ENCODE data around the gene FADS2. TPM values are rescaled to one million over a fixed set of nuclear protein-coding genes. Genes with fewer than 3 reads are reported as not detected.
A peak's percentile ranks its signal among the peaks of the same experiment; 100 is the strongest.

The FADS2 gene
- total and polyA plus RNA-seq, 2 of the 13 experiments (the other 11 are each of a cell fraction or from before 2014, with no cell fraction given) = 90.1 to 124 TPM

GRCh38 chr11:61904539-61905048 lies 76.5 kb downstream of the FADS2 start (continued):
- no peak for TF ChIP-seq HINFP (CRISPR knock-in tag; IDR thresholded peaks at IDR 0.05; ENCODE audit: low read depth)
- no peak for TF ChIP-seq MEIS2 (CRISPR knock-in tag; IDR thresholded peaks at IDR 0.05)
- no peak for TF ChIP-seq RAD51 (IDR thresholded peaks at IDR 0.05; ENCODE audit: borderline replicate concordance)
- TF ChIP-seq GMEB1 (CRISPR knock-in tag; IDR thresholded peaks at IDR 0.05; ENCODE audit: borderline replicate concordance) = no peak
- TF ChIP-seq ZNF33A (CRISPR knock-in tag; IDR thresholded peaks at IDR 0.05; ENCODE audit: borderline replicate concordance) = no peak
- TF ChIP-seq TEF (CRISPR knock-in tag; IDR thresholded peaks at IDR 0.05) = no peak
- TF ChIP-seq ZNF747 (CRISPR knock-in tag; IDR thresholded peaks at IDR 0.05; ENCODE audit: borderline replicate concordance) = peak; percentile 43; the same call in 1 of the 2 replicates
- no peak for TF ChIP-seq ZNF44 (CRISPR knock-in tag; IDR thresholded peaks at IDR 0.05)
- TF ChIP-seq PHF5A (CRISPR knock-in tag; IDR thresholded peaks at IDR 0.05; ENCODE audit: low read depth, unreplicated experiment) = no peak
- no peak for TF ChIP-seq SRSF1 (optimal IDR thresholded peaks at IDR 0.05; ENCODE audit: low read depth, low read length)
- TF ChIP-seq KDM4B (CRISPR knock-in tag; IDR thresholded peaks at IDR 0.05) = no peak
- peak; percentile 35; the same call in 1 of the 2 replicates for TF ChIP-seq ZNF792 (CRISPR knock-in tag; IDR thresholded peaks at IDR 0.05)
- TF ChIP-seq FOSL2 (CRISPR knock-in tag; IDR thresholded peaks at IDR 0.05) = peak; percentile 19; the same call in 1 of the 2 replicates
- 0 out of 2 replicates have a peak, but pooled peaks have one; percentile 16 for TF ChIP-seq RXRB (CRISPR knock-in tag; IDR thresholded peaks at IDR 0.05; ENCODE audit: borderline replicate concordance)
- TF ChIP-seq ZNF142 (CRISPR knock-in tag; IDR thresholded peaks at IDR 0.05) = no peak
- TF ChIP-seq BHLHE40 (IDR thresholded peaks at IDR 0.05; ENCODE audit: low read length) = no peak
- TF ChIP-seq HOXA3 (CRISPR knock-in tag; IDR thresholded peaks at IDR 0.05) = no peak
- no peak for TF ChIP-seq AGO2 (optimal IDR thresholded peaks at IDR 0.05; ENCODE audit: low read depth, low read length)
- no peak for TF ChIP-seq ZNF446 (CRISPR knock-in tag; IDR thresholded peaks at IDR 0.05)
- no peak; the same call in 1 of the 2 replicates for TF ChIP-seq CSRNP1 (CRISPR knock-in tag; IDR thresholded peaks at IDR 0.05)

All from HepG2 (cell line).